ENCODE results near the gene C2orf69. TPM values are rescaled to one million over a fixed set of nuclear protein-coding genes. Genes with fewer than 3 reads are reported as not detected.

Gene C2orf69
- total RNA-seq, 1 donor from 2014 or later: 8.0 TPM

GRCh38 chr2:199936554-199936953 lies 25.5 kb downstream of the C2orf69 start:
- no peak for TF ChIP-seq CTCF (IDR thresholded peaks at IDR 0.05; ENCODE audit: borderline replicate concordance)
- intact Hi-C loops (cut with micrococcal nuclease): no loop called here
- no peak for DNase-seq
- no peaks in the 10 kb centered on the region for H3K9me3 ChIP-seq (replicated peaks)
- no peak overlapping the region for H3K27ac ChIP-seq (replicated peaks)
- H3K4me3 ChIP-seq: no peak overlapping the region
- H3K27me3 ChIP-seq (ENCODE audit: low read depth): no peaks in the 10 kb centered on the region
- H3K36me3 ChIP-seq: peaks cover 38% of the 10 kb centered on the region
- H3K4me1 ChIP-seq: peaks cover 3% of the 10 kb centered on the region

DNA sequence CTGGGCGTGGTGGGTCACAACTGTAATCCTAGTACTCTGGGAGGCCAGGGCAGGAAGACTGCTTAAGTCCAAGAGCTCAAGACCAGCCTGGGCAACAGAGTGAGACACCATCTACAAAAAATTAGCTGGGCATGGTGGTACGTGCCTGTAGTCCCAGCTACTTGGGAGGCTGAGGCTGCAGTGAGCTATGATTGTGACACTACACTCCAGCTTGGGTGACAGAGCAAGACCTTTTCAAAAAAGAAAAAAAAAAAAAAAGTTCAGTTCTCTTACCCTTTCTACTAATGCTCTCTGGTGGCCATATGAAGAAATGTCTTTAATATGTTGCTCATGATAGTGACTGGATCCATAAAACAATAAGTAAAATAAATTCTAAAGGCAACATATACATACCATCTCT lies 29.3 kb downstream of the C2orf69 start:
- no peaks in the 10 kb centered on the region for H3K27me3 ChIP-seq (ENCODE audit: low read depth)
- no peak overlapping the region for H3K27ac ChIP-seq (replicated peaks)
- intact Hi-C loops (cut with micrococcal nuclease): no loop called here
- peaks cover 3% of the 10 kb centered on the region for H3K4me1 ChIP-seq
- DNase-seq: no peak
- no peak overlapping the region for H3K4me3 ChIP-seq
- peak; percentile 24 for TF ChIP-seq CTCF (IDR thresholded peaks at IDR 0.05; ENCODE audit: borderline replicate concordance)
- peaks cover 36% of the 10 kb centered on the region for H3K36me3 ChIP-seq
- no peaks in the 10 kb centered on the region for H3K9me3 ChIP-seq (replicated peaks)

GRCh38 chr2:199943373-199943772 lies 32.3 kb downstream of the C2orf69 start:
- no peak overlapping the region for H3K27ac ChIP-seq (replicated peaks)
- H3K27me3 ChIP-seq (ENCODE audit: low read depth): no peaks in the 10 kb centered on the region
- no peaks in the 10 kb centered on the region for H3K9me3 ChIP-seq (replicated peaks)
- intact Hi-C loops (cut with micrococcal nuclease): no loop called here
- DNase-seq: no peak
- H3K36me3 ChIP-seq: peaks cover 55% of the 10 kb centered on the region
- no peak for TF ChIP-seq CTCF (IDR thresholded peaks at IDR 0.05; ENCODE audit: borderline replicate concordance)
- no peak overlapping the region for H3K4me3 ChIP-seq
- no peaks in the 10 kb centered on the region for H3K4me1 ChIP-seq

DNA sequence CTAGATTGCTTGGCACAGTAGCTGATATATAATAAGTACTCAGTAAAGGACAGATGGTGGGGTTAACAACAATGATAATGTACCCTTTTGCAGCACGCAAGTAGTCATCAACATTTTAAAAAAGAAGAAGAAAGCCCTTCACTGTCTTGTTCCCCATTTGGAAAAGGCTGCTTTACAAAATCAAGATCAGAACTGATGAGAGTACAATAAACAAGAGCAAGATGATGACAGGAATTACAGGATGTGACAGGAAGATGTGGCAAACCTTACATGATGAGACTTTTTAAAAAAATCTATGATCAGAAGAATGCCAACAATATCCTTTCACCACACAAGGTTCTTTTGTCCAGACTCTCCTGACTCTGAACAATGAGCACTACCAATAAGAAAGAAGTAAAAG lies 35.1 kb downstream of the C2orf69 start:
- no peaks in the 10 kb centered on the region for H3K9me3 ChIP-seq (replicated peaks)
- DNase-seq: no peak
- H3K27ac ChIP-seq (replicated peaks): no peak overlapping the region
- no peaks in the 10 kb centered on the region for H3K27me3 ChIP-seq (ENCODE audit: low read depth)
- no peak overlapping the region for H3K4me3 ChIP-seq
- intact Hi-C loops (cut with micrococcal nuclease): no loop called here
- peaks cover 57% of the 10 kb centered on the region for H3K36me3 ChIP-seq
- TF ChIP-seq CTCF (IDR thresholded peaks at IDR 0.05; ENCODE audit: borderline replicate concordance): no peak
- no peaks in the 10 kb centered on the region for H3K4me1 ChIP-seq

DNA sequence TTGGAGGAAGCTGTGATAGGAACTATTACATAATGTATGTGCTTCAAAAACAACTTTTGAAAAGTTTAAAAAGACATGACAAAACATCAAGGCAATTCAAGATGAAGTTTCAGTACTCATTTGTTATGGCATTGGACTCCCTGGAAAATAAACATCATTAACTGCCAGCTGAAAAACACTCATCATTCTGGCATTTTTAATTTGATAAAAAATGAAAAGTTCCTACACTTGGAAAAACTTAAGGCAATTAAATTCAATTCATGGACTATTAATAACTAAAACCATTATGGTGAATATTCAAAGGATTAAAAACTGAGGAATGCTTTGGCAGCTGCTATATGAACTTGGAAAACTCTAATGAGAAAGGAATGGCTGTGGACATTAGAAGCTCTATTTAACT lies 35.7 kb downstream of the C2orf69 start:
- intact Hi-C loops (cut with micrococcal nuclease): no loop called here
- Histone ChIP-seq H3K4me3 (no peak overlapping the region), H3K9me3 (replicated peaks) (no peaks in the 10 kb centered on the region), H3K4me1 (no peaks in the 10 kb centered on the region), H3K27me3 (ENCODE audit: low read depth) (no peaks in the 10 kb centered on the region), H3K36me3 (peaks cover 57% of the 10 kb centered on the region), H3K27ac (replicated peaks) (no peak overlapping the region)
- no peak for DNase-seq
- no peak for TF ChIP-seq CTCF (IDR thresholded peaks at IDR 0.05; ENCODE audit: borderline replicate concordance)

DNA sequence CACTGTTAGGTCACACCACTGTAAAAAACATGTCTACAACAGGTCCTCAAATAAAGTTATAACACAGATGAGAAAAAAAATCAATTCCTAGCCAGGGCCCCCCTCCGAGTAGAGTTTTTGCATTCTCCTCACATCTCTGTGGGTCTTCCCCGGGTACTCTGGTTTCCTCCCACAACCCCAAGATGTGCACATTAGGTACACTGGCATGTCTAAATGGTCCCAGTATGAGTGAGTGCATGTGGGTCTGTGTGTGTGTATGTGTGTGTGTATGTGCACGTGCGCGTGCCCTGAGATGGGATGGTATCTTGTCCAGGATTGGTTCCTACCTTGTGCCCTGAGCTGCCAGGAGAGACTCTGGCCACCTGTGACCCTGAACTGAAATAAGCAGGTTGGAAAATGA lies 39.3 kb downstream of the C2orf69 start:
- no peaks in the 10 kb centered on the region for H3K27me3 ChIP-seq (ENCODE audit: low read depth)
- no peak for DNase-seq
- H3K36me3 ChIP-seq: peaks cover 36% of the 10 kb centered on the region
- H3K4me3 ChIP-seq: no peak overlapping the region
- peaks cover 32% of the 10 kb centered on the region for H3K4me1 ChIP-seq
- intact Hi-C loops (cut with micrococcal nuclease): no loop called here
- H3K9me3 ChIP-seq (replicated peaks): no peaks in the 10 kb centered on the region
- no peak overlapping the region for H3K27ac ChIP-seq (replicated peaks)
- TF ChIP-seq CTCF (IDR thresholded peaks at IDR 0.05; ENCODE audit: borderline replicate concordance): no peak

Measured in left ventricle myocardium inferior (tissue), 1 donor.